Mesenchymal stem cell (in vitro differentiated cells and primary cell): ENCODE results near the gene PRKAG2.
A peak's percentile ranks its signal among the peaks of the same experiment; 100 is the strongest.

Experiments used
- DNase-seq: peaks from one replicate; pipeline ENCODE4 v3.0.0-alpha.2; 2013
- H2AFZ ChIP-seq: one replicate; pipeline ENCODE4 v1.6.1; 2013; ENCODE audit warnings: low read depth, mild to moderate bottlenecking, control low read depth, inconsistent platforms, low read length, moderate library complexity
- H2AK5ac ChIP-seq: 2 replicates; pipeline ENCODE4 v1.6.1; 2013; ENCODE audit warnings: low read length, moderate library complexity, mild to moderate bottlenecking, inconsistent platforms; ENCODE audit not compliant: severe bottlenecking
- H2BK120ac ChIP-seq: one replicate; pipeline ENCODE4 v1.6.1; 2013; ENCODE audit warnings: low read depth, mild to moderate bottlenecking, inconsistent platforms, low read length, moderate library complexity
- H2BK12ac ChIP-seq, 2 experiments: one replicate each; pipeline ENCODE4 v1.6.1; 2013; ENCODE audit warnings: inconsistent platforms in 2 of 2, low read length in 2 of 2, mild to moderate bottlenecking in 2 of 2, moderate library complexity in 2 of 2, control low read depth in 1 of 2
- H2BK15ac ChIP-seq: one replicate; pipeline ENCODE4 v1.6.1; 2013; ENCODE audit warnings: mild to moderate bottlenecking, low read depth, inconsistent platforms; ENCODE audit not compliant: poor library complexity, severe bottlenecking
- H2BK5ac ChIP-seq: 2 replicates; pipeline ENCODE4 v1.6.1; 2013; ENCODE audit warnings: low read depth, mild to moderate bottlenecking, low read length, control low read depth, inconsistent platforms; ENCODE audit not compliant: poor library complexity, severe bottlenecking
- H3K14ac ChIP-seq, 2 experiments: one replicate each; pipeline ENCODE4 v1.6.1; 2013; ENCODE audit warnings: inconsistent platforms in 2 of 2, low read length in 2 of 2, control low read depth in 1 of 2, mild to moderate bottlenecking in 1 of 2, moderate library complexity in 1 of 2
- H3K18ac ChIP-seq, 2 experiments: one replicate each; pipeline ENCODE4 v1.6.1; 2013; ENCODE audit warnings: inconsistent platforms in 2 of 2, low read length in 2 of 2, control low read depth in 1 of 2, low read depth in 1 of 2, mild to moderate bottlenecking in 1 of 2
- H3K23ac ChIP-seq, 2 experiments: one replicate each; pipeline ENCODE4 v1.6.1; 2013; ENCODE audit warnings: inconsistent platforms in 2 of 2, low read length in 2 of 2, mild to moderate bottlenecking in 2 of 2, moderate library complexity in 2 of 2, control low read depth in 1 of 2
- H3K27ac ChIP-seq: 2 replicates; pipeline ENCODE4 v1.5.1; 2013; ENCODE audit warnings: mild to moderate bottlenecking, moderate library complexity, low read length, control low read depth, inconsistent platforms; ENCODE audit not compliant: poor library complexity, severe bottlenecking
- H3K27me3 ChIP-seq, 2 experiments: 2 replicates each; pipeline versions ENCODE4 v1.6.1 to v1.7.0; 2013; ENCODE audit warnings: low read length in 2 of 2, mild to moderate bottlenecking in 2 of 2, moderate library complexity in 2 of 2, control low read depth in 1 of 2, inconsistent platforms in 1 of 2; ENCODE audit not compliant: control insufficient read depth in 1 of 2, insufficient read depth in 1 of 2
- H3K36me3 ChIP-seq, 2 experiments: 2 replicates each; pipeline versions ENCODE4 v1.6.1 to v1.7.0; 2013; ENCODE audit warnings: low read length in 2 of 2, control low read depth in 1 of 2, inconsistent platforms in 1 of 2, low read depth in 1 of 2, mild to moderate bottlenecking in 1 of 2; ENCODE audit not compliant: insufficient read depth in 2 of 2, control insufficient read depth in 1 of 2
- H3K4ac ChIP-seq, 2 experiments: one replicate each; pipeline ENCODE4 v1.6.1; 2013; ENCODE audit warnings: inconsistent platforms in 2 of 2, low read length in 2 of 2, mild to moderate bottlenecking in 2 of 2, moderate library complexity in 2 of 2, control low read depth in 1 of 2, low read depth in 1 of 2
- H3K4me1 ChIP-seq: 2 replicates; pipeline ENCODE4 v1.6.1; 2013; ENCODE audit warnings: low read depth, low read length, control low read depth; ENCODE audit not compliant: control insufficient read depth, insufficient read depth
- H3K4me2 ChIP-seq: 2 replicates; pipeline ENCODE4 v1.6.1; 2013; ENCODE audit warnings: low read length, mild to moderate bottlenecking, inconsistent platforms; ENCODE audit not compliant: poor library complexity, severe bottlenecking
- H3K4me3 ChIP-seq, 2 experiments: 2 replicates each; pipeline versions ENCODE4 v1.5.1 to v1.7.0; 2013; ENCODE audit warnings: low read length in 2 of 2, mild to moderate bottlenecking in 2 of 2, control low read depth in 1 of 2, low read depth in 1 of 2; ENCODE audit not compliant: insufficient read depth in 1 of 2
- H3K79me1 ChIP-seq: replicated peaks from 2 replicates; pipeline ENCODE4 v1.6.1; 2013; ENCODE audit warnings: mild to moderate bottlenecking, control low read depth, low read length, inconsistent platforms; ENCODE audit not compliant: poor library complexity, severe bottlenecking
- H3K9ac ChIP-seq: 2 replicates; pipeline ENCODE4 v1.7.0; 2013; ENCODE audit warnings: mild to moderate bottlenecking, low read length, moderate library complexity
- H3K9me3 ChIP-seq: 2 replicates; pipeline ENCODE4 v1.7.0; 2013; ENCODE audit warnings: mild to moderate bottlenecking, low read length; ENCODE audit not compliant: control insufficient read depth
- H4K8ac ChIP-seq: one replicate; pipeline ENCODE4 v1.6.1; 2013; ENCODE audit warnings: inconsistent platforms, mild to moderate bottlenecking, low read length, moderate library complexity
- H4K91ac ChIP-seq: one replicate; pipeline ENCODE4 v1.6.1; 2013; ENCODE audit warnings: mild to moderate bottlenecking, low read length, inconsistent platforms
- WGBS: methylation state at CpG from one replicate; pipeline ENCODE4 v1.1.7; 2013; ENCODE audit warnings: mixed read lengths; 5-methylcytosine and 5-hydroxymethylcytosine counted together

Gene PRKAG2

DNA sequence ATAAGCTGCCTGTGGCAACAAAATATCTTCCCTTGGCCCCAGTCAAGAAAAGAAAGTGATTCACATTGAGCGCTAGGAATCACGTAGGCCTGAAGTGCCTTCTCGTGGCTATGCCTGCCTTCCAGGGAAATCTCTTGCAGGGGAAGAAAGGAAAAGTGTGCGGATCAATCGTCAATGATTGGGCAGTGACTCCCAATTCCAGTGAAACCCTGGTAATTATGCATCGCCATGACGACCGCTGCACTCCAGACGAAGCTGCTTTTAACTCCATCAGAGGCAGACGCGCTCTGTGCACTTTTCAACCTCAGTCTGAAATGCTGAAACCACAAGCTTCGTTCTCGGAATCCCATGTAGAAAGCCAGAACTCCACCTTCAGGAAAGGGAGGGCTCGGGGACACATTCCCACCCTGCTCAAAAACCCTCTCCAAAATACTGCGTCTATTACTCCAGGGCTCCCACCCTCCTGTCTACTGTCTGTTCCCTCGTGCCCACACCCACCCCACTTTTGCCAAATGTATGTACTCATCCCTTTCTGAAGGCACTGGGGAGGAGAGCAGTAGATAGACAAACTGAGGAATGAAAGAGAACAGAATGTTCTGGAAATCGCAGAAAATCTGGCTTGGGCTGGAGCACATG lies 24.2 kb upstream of the PRKAG2 start:
- Histone ChIP-seq H4K91ac (no peak overlapping the region), H3K4me1 (peaks cover 4% of the 10 kb centered on the region), H2BK120ac (no peak overlapping the region), H3K4ac (no peak overlapping the region), H2BK5ac (no peak overlapping the region), H3K79me1 (no peaks in the 10 kb centered on the region), H4K8ac (no peak overlapping the region), H3K14ac (no peak overlapping the region), H2BK12ac (no peak overlapping the region), H3K27me3 (peaks cover 15 to 71% of the 10 kb centered on the region in 2 experiments), H3K36me3 (no peaks in the 10 kb centered on the region), H2AFZ (no peak overlapping the region), H3K27ac (no peak overlapping the region), H2AK5ac (no peak overlapping the region), H3K4me3 (peak overlapping the region; percentile 9 to 60), H3K23ac (no peak overlapping the region), H3K9ac (peak overlapping the region; percentile 49), H3K4me2 (no peak overlapping the region), H3K18ac (no peak overlapping the region), H2BK15ac (no peak overlapping the region), H3K9me3 (no peaks in the 10 kb centered on the region)
- 85% methylated on average over 15 of the region's 17 CpGs for WGBS
- DNase-seq = no peak

DNA sequence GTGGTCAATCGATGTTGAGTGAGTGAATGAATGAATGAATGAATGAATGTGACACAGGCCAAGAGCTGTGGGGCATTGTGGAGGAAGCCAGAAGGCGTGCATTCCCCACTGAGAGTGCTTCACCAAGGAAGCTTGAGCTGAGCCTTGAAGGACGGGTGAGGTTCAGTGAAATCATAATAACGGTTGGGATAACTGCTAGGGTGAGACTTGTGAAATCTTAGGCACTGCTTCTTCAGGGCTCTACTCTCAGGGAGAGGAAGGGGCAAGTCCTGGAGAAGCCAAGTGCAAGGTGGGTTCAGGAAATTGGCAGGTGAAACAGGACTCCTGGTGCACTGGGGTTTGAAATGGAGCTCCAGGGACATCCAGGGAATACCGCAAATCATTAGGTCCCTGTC lies 23.7 kb upstream of the PRKAG2 start:
- no peaks in the 10 kb centered on the region for H3K36me3 ChIP-seq
- peaks cover 6% of the 10 kb centered on the region for H3K4me1 ChIP-seq
- peak overlapping the region in 1 of 2 experiments; percentile 60 for H3K4me3 ChIP-seq
- H3K4ac ChIP-seq = no peak overlapping the region
- peaks cover 12 to 71% of the 10 kb centered on the region in 2 experiments for H3K27me3 ChIP-seq
- 79% methylated on average over 5 of the region's 5 CpGs for WGBS
- H2BK15ac ChIP-seq = no peak overlapping the region
- H2AFZ ChIP-seq = no peak overlapping the region
- no peak overlapping the region for H2BK12ac ChIP-seq
- no peak overlapping the region for H3K14ac ChIP-seq
- H3K9me3 ChIP-seq = no peaks in the 10 kb centered on the region
- H3K23ac ChIP-seq = no peak overlapping the region
- no peak overlapping the region for H4K91ac ChIP-seq
- no peak overlapping the region for H2BK5ac ChIP-seq
- no peak overlapping the region for H4K8ac ChIP-seq
- H3K18ac ChIP-seq = no peak overlapping the region
- H2AK5ac ChIP-seq = no peak overlapping the region
- no peak overlapping the region for H3K27ac ChIP-seq
- H3K79me1 ChIP-seq = no peaks in the 10 kb centered on the region
- H3K9ac ChIP-seq = peak overlapping the region; percentile 49
- no peak for DNase-seq
- H3K4me2 ChIP-seq = no peak overlapping the region
- H2BK120ac ChIP-seq = no peak overlapping the region

DNA sequence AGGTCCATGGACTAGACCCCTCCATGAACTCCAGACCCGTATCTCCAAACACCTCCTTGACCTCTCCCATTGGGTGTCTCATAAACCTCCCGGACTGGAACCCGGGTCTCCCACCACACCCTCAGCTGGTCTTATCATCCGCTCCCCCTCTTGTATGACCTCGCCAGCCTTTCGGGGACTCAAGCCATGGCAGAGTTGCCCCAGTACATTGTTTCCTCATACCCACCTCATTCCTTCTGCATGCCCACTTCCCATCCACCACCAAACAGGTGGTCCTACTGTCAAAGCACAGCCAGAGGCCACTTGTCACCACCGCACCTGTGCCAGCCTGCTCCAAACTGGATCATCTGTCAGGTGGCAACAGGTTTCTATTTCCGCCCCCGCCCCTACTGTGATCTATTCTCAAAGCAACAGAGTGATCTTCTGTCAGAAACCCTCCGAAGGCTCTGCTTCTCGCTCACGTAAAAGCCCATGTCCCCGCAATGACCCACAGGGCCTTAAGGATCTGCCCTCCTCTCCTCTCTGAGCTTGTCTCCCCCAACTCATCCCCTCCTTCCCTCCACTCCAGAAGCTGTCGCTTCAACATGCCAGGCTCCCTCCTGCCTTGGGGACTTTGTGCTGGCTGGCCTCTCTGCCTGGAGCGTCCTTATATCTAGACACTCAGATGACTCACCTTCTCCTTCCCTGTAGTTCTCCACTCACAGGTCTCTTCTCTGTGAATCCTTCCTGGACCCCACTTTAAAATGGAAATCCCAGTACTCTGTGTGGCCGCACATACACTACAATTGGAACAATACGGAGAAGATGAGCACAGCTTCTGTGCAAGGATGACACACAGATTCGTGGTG lies 22.8 kb upstream of the PRKAG2 start:
- Histone ChIP-seq H3K4ac (no peak overlapping the region), H3K9me3 (no peaks in the 10 kb centered on the region), H2BK15ac (no peak overlapping the region), H2BK12ac (no peak overlapping the region), H4K8ac (no peak overlapping the region), H3K4me2 (no peak overlapping the region), H2BK120ac (no peak overlapping the region), H3K18ac (no peak overlapping the region), H3K23ac (no peak overlapping the region), H3K36me3 (no peaks in the 10 kb centered on the region), H3K27me3 (peaks cover 11 to 72% of the 10 kb centered on the region in 2 experiments), H2BK5ac (no peak overlapping the region), H3K4me3 (no peak overlapping the region), H3K14ac (no peak overlapping the region), H3K4me1 (peaks cover 6% of the 10 kb centered on the region), H3K9ac (no peak overlapping the region), H4K91ac (no peak overlapping the region), H3K79me1 (no peaks in the 10 kb centered on the region), H2AFZ (no peak overlapping the region), H3K27ac (no peak overlapping the region), H2AK5ac (no peak overlapping the region)
- DNase-seq = no peak
- WGBS = 92% methylated on average over 18 of the region's 18 CpGs

DNA sequence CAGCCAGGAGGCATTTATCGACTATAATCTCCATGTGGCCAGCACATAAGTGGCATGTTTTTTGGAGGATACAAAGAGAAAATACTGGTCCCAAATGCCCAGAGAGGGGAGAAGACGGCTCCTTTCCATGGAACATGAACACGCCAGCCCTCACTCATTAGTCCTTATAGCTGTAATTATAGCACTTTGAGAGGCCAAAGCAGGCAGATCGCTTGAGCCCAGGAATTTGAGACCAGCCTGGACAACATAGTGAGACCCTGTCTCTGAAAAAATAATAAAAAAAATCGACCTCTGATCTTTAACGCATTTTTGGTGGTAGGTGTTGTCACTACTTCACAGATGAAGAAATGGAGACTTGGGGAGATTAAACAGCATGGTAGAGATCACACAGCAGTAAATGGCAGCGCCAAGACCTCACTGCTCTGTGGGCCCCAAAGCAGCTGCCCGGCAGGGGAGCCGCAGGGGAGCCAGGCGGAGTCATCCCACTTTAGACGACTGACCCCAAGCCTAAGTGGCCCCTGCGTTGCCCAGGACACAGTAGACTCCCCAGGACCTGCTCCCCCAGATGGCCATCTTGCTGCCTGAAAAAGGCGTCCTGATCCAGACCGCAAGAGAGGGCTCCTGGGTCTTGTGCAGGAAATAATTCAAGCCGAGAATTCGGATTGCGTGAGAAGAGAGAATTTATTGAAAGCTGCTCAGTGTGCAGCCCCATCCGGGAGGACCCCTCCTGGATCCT lies 21.2 kb upstream of the PRKAG2 start:
- Histone ChIP-seq H3K27ac (no peak overlapping the region), H3K18ac (no peak overlapping the region), H2AK5ac (no peak overlapping the region), H3K14ac (no peak overlapping the region), H3K36me3 (no peaks in the 10 kb centered on the region), H3K23ac (no peak overlapping the region), H2AFZ (no peak overlapping the region), H2BK5ac (no peak overlapping the region), H2BK12ac (no peak overlapping the region), H3K4ac (no peak overlapping the region), H2BK120ac (no peak overlapping the region), H4K91ac (no peak overlapping the region), H3K4me2 (no peak overlapping the region), H3K9me3 (no peaks in the 10 kb centered on the region), H3K4me3 (no peak overlapping the region), H3K79me1 (no peaks in the 10 kb centered on the region), H2BK15ac (no peak overlapping the region), H3K4me1 (peaks cover 6% of the 10 kb centered on the region), H3K9ac (no peak overlapping the region), H4K8ac (no peak overlapping the region), H3K27me3 (peaks cover 22 to 70% of the 10 kb centered on the region in 2 experiments)
- WGBS = 82% methylated on average over 16 of the region's 18 CpGs
- no peak for DNase-seq
